ENCODE results near the gene BRK1. TPM values are rescaled to one million over a fixed set of nuclear protein-coding genes. Genes with fewer than 3 reads are reported as not detected.
A peak's percentile ranks its signal among the peaks of the same experiment; 100 is the strongest.

Gene BRK1
- total and polyA plus RNA-seq, 9 of the 15 experiments (the other 6 are each of a cell fraction or from before 2014, with no cell fraction given), result 105 to 634 (median 250) TPM

DNA sequence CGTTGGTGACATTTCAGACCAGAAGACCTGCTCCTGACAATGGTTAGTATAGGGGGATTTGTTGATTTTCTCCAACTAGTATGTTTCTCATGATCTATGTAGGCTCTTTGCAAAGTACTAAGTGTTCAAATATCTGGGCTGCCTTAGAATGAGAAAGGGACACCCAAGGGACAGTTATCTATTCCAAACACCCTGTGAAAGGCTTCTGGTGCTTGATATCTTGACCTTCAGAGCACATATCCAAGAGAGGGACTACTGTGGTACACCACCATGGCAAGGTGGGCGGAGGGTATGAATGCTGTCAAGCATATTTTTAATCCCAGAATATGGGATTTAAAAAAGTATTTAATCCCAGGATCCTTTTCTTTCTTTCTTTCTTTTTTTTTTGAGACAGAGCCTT lies 8.6 kb upstream of the BRK1 start (continued):
- no peak for TF ChIP-seq HDAC3 (IDR thresholded peaks at IDR 0.05; ENCODE audit: borderline replicate concordance, partially characterized antibody)
- TF ChIP-seq TFAM (CRISPR knock-in tag; conservative IDR thresholded peaks at IDR 0.05), result no peak
- no peak for TF ChIP-seq ARID3A (IDR thresholded peaks at IDR 0.05; ENCODE audit: borderline replicate concordance, low read depth, low read length)
- TF ChIP-seq POLR2AphosphoS5 (IDR thresholded peaks at IDR 0.05; ENCODE audit: control insufficient read depth, insufficient read depth, low read depth, low read length), result peak; percentile 58; the same call in 1 of the 2 replicates
- TF ChIP-seq ZNF551 (CRISPR knock-in tag; IDR thresholded peaks at IDR 0.05), result no peak
- TF ChIP-seq ZFP30 (CRISPR knock-in tag; IDR thresholded peaks at IDR 0.05; ENCODE audit: borderline replicate concordance), result no peak
- TF ChIP-seq, protein P1, sequence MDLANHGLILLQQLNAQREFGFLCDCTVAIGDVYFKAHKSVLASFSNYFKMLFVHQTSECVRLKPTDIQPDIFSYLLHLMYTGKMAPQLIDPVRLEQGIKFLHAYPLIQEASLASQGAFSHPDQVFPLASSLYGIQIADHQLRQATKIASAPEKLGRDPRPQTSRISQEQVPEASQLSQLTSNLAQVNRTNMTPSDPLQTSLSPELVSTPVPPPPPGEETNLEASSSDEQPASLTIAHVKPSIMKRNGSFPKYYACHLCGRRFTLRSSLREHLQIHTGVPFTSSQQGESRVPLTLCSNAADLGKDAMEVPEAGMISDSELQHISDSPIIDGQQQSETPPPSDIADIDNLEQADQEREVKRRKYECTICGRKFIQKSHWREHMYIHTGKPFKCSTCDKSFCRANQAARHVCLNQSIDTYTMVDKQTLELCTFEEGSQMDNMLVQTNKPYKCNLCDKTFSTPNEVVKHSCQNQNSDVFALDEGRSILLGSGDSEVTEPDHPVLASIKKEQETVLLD (IDR thresholded peaks at IDR 0.05), result no peak
- no peak for TF ChIP-seq KLF16 (IDR thresholded peaks at IDR 0.05)
- TF ChIP-seq YBX1 (IDR thresholded peaks at IDR 0.05), result no peak
- TF ChIP-seq TEAD4 (IDR thresholded peaks at IDR 0.05; ENCODE audit: low read length), result peak; percentile 55; the same call in 1 of the 2 replicates
- TF ChIP-seq TEAD4 (CRISPR knock-in tag; IDR thresholded peaks at IDR 0.05; ENCODE audit: borderline replicate concordance), result no peak
- TF ChIP-seq ZNF311 (CRISPR knock-in tag; IDR thresholded peaks at IDR 0.05), result no peak
- TF ChIP-seq, protein P2, sequence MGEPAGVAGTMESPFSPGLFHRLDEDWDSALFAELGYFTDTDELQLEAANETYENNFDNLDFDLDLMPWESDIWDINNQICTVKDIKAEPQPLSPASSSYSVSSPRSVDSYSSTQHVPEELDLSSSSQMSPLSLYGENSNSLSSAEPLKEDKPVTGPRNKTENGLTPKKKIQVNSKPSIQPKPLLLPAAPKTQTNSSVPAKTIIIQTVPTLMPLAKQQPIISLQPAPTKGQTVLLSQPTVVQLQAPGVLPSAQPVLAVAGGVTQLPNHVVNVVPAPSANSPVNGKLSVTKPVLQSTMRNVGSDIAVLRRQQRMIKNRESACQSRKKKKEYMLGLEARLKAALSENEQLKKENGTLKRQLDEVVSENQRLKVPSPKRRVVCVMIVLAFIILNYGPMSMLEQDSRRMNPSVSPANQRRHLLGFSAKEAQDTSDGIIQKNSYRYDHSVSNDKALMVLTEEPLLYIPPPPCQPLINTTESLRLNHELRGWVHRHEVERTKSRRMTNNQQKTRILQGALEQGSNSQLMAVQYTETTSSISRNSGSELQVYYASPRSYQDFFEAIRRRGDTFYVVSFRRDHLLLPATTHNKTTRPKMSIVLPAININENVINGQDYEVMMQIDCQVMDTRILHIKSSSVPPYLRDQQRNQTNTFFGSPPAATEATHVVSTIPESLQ (CRISPR knock-in tag; IDR thresholded peaks at IDR 0.05), result no peak
- TF ChIP-seq SRSF7 (optimal IDR thresholded peaks at IDR 0.05; ENCODE audit: low read depth, low read length), result no peak
- TF ChIP-seq NCOR1 (IDR thresholded peaks at IDR 0.05), result peak; percentile 65
- TF ChIP-seq ZNF140 (CRISPR knock-in tag; IDR thresholded peaks at IDR 0.05), result no peak
- no peak for TF ChIP-seq THRB (CRISPR knock-in tag; conservative IDR thresholded peaks at IDR 0.05)
- no peak for TF ChIP-seq BRF2 (IDR thresholded peaks at IDR 0.05; ENCODE audit: borderline replicate concordance, insufficient read depth, insufficient read length)
- TF ChIP-seq KDM5B (IDR thresholded peaks at IDR 0.05; ENCODE audit: insufficient replicate concordance, low read depth, low read length), result no peak

Data from K562 (cell line).